Liver (tissue), 9 donors: ENCODE measurements around the gene DNAJC11. TPM values are rescaled to one million over a fixed set of nuclear protein-coding genes. Genes with fewer than 3 reads are reported as not detected.

Experiments
- DNase-seq: peaks from one replicate; pipeline ENCODE4 v3.0.0-alpha.2; 2017; ENCODE audit warnings: low spot score
- H3K27ac ChIP-seq, 2 donors: one replicate each; pipeline ENCODE4 v1.7.0; 2013; ENCODE audit warnings: inconsistent platforms in 2 of 2, low read length in 2 of 2, control low read depth in 1 of 2, low read depth in 1 of 2, mild to moderate bottlenecking in 1 of 2
- H3K27me3 ChIP-seq, 4 donors: one replicate each; pipeline versions ENCODE4 v1.6.1 to v1.7.0; 2013; ENCODE audit warnings: low read length in 3 of 4, inconsistent platforms in 1 of 4, mild to moderate bottlenecking in 1 of 4, moderate library complexity in 1 of 4; ENCODE audit not compliant: control insufficient read depth in 4 of 4, insufficient read depth in 4 of 4
- H3K36me3 ChIP-seq, 4 donors: one replicate each; pipeline versions ENCODE4 v1.6.1 to v1.7.0; 2013; ENCODE audit warnings: low read length in 3 of 4, mild to moderate bottlenecking in 3 of 4, low read depth in 1 of 4, moderate library complexity in 1 of 4; ENCODE audit not compliant: control insufficient read depth in 4 of 4, insufficient read depth in 3 of 4
- H3K4me1 ChIP-seq, 4 donors: one replicate each; pipeline versions ENCODE4 v1.6.1 to v1.7.0; 2013; ENCODE audit warnings: low read length in 3 of 4, mild to moderate bottlenecking in 3 of 4, moderate library complexity in 1 of 4; ENCODE audit not compliant: control insufficient read depth in 4 of 4, insufficient read depth in 4 of 4
- H3K4me3 ChIP-seq, 3 donors: one replicate each; pipeline versions ENCODE4 v1.6.1 to v1.7.0; 2013; ENCODE audit warnings: low read length in 3 of 3, control low read depth in 1 of 3, low read depth in 1 of 3, mild to moderate bottlenecking in 1 of 3
- H3K9ac ChIP-seq, 2 donors: one replicate each; pipeline ENCODE4 v1.7.0; 2013; ENCODE audit warnings: low read length in 2 of 2, mild to moderate bottlenecking in 2 of 2, moderate library complexity in 2 of 2, control low read depth in 1 of 2, low read depth in 1 of 2
- H3K9me3 ChIP-seq, 4 donors: one replicate each; pipeline versions ENCODE4 v1.6.1 to v1.7.0; 2013; ENCODE audit warnings: low read length in 3 of 4; ENCODE audit not compliant: control insufficient read depth in 4 of 4
- CTCF ChIP-seq: fragments of 150-350 bp; IDR thresholded peaks from 2 replicates; pipeline ENCODE4 v1.5.1; 2017; ENCODE audit warnings: improper control_type of control experiment, low read depth, low read length; ENCODE audit not compliant: missing input control
- EGR1 ChIP-seq, 2 donors: IDR thresholded peaks; 2 replicates each; pipeline ENCODE4 v1.6.1; 2016 to 2018; ENCODE audit warnings: antibody characterized with exemption in 2 of 2, low read depth in 2 of 2
- FOXA2 ChIP-seq: IDR thresholded peaks from 2 replicates; pipeline ENCODE4 v1.6.1; 2016; ENCODE audit warnings: antibody characterized with exemption
- GABPA ChIP-seq, 2 donors: IDR thresholded peaks in 1 of 2; conservative IDR thresholded peaks in 1 of 2; 2 replicates each; pipeline ENCODE4 v1.6.1; 2016; ENCODE audit warnings: antibody characterized with exemption in 2 of 2, mild to moderate bottlenecking in 1 of 2, moderate library complexity in 1 of 2
- HNF4A ChIP-seq, 2 donors: conservative IDR thresholded peaks; 2 replicates each; pipeline ENCODE4 v1.6.1; 2016; ENCODE audit warnings: antibody characterized with exemption in 2 of 2, mild to moderate bottlenecking in 2 of 2
- HNF4G ChIP-seq: IDR thresholded peaks from 2 replicates; pipeline ENCODE4 v1.6.1; 2016; ENCODE audit warnings: antibody characterized with exemption
- JUND ChIP-seq, 2 donors: IDR thresholded peaks; 2 replicates each; pipeline ENCODE4 v1.6.1; 2016; ENCODE audit warnings: antibody characterized with exemption in 2 of 2
- REST ChIP-seq: IDR thresholded peaks from 2 replicates; pipeline ENCODE4 v1.6.1; 2016; ENCODE audit warnings: antibody characterized with exemption, mild to moderate bottlenecking
- RXRA ChIP-seq, 2 donors: IDR thresholded peaks; 2 replicates each; pipeline ENCODE4 v1.6.1; 2017 to 2018; ENCODE audit warnings: antibody characterized with exemption in 2 of 2, mild to moderate bottlenecking in 1 of 2
- SP1 ChIP-seq: IDR thresholded peaks from 2 replicates; pipeline ENCODE4 v1.6.1; 2018; ENCODE audit warnings: antibody characterized with exemption, mild to moderate bottlenecking
- YY1 ChIP-seq: IDR thresholded peaks from 2 replicates; pipeline ENCODE4 v1.6.1; 2016; ENCODE audit warnings: antibody characterized with exemption, mild to moderate bottlenecking
- ZBTB33 ChIP-seq: IDR thresholded peaks from 2 replicates; pipeline ENCODE4 v1.6.1; 2016; ENCODE audit warnings: antibody characterized with exemption
- WGBS: extraction: QIAGEN DNeasy Blood & Tissue Kit; methylation state at CpG from one replicate; pipeline ENCODE4 v1.1.7; 2013; 5-methylcytosine and 5-hydroxymethylcytosine counted together
- polyA plus RNA-seq, 2 donors: library from polyadenylated mRNA; stranded (reverse) in 1 of 2; unstranded in 1 of 2; fragments of 200-250 nt in 1 of 2; fragments of >200 nt in 1 of 2; fragmentation: Nextera tagmentation in 1 of 2; extraction: Ambion mirVana in 1 of 2; gene quantifications; one replicate each; pipeline versions ENCODE4 v1.2.1 to v1.2.3, GENCODE V29; 2013 to 2015
- total RNA-seq, 2 donors: library from RNA; depleted of rRNA; stranded (reverse); fragments of >200 nt; gene quantifications; one replicate each; pipeline ENCODE4 v1.2.3, GENCODE V29; 2014
- TF ChIP-seq, protein P1 (sequence below): IDR thresholded peaks from 2 replicates; pipeline ENCODE4 v1.6.1; 2016; ENCODE audit warnings: antibody characterized with exemption
- TF ChIP-seq, protein P2 (sequence below): IDR thresholded peaks from 2 replicates; pipeline ENCODE4 v1.6.1; 2016; ENCODE audit warnings: antibody characterized with exemption
- donor health status: healthy.
- donor health status: healthy.
- donor health status: healthy.
- donor health status: healthy.
- donor health status: healthy.

Gene DNAJC11
- total and polyA plus RNA-seq, 4 donors: 16.5 to 36.1 (median 23.8) TPM

- no peak overlapping the region for H3K9ac ChIP-seq
- WGBS: 89% methylated on average over 7 of the region's 7 CpGs
- no peaks in the 10 kb centered on the region for H3K9me3 ChIP-seq
- DNase-seq: no peak
- peaks cover 0 to 28% (median 6%) of the 10 kb centered on the region in 4 donors for H3K36me3 ChIP-seq
- no peak overlapping the region for H3K4me3 ChIP-seq
- no peaks in the 10 kb centered on the region for H3K27me3 ChIP-seq
- no peaks in the 10 kb centered on the region for H3K4me1 ChIP-seq
- TF ChIP-seq YY1: no peak
- TF ChIP-seq JUND (IDR thresholded peaks at IDR 0.05): no peak
- TF ChIP-seq, protein P1, sequence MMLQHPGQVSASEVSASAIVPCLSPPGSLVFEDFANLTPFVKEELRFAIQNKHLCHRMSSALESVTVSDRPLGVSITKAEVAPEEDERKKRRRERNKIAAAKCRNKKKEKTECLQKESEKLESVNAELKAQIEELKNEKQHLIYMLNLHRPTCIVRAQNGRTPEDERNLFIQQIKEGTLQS: no peak
- no peak for TF ChIP-seq HNF4A (conservative IDR thresholded peaks at IDR 0.05)
- TF ChIP-seq REST: no peak
- TF ChIP-seq GABPA (IDR thresholded peaks at IDR 0.05 in 1 of 2, conservative IDR thresholded peaks at IDR 0.05 in 1 of 2): no peak
- TF ChIP-seq, protein P2, sequence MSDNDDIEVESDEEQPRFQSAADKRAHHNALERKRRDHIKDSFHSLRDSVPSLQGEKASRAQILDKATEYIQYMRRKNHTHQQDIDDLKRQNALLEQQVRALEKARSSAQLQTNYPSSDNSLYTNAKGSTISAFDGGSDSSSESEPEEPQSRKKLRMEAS: no peak
- no peak for TF ChIP-seq FOXA2
- TF ChIP-seq HNF4G: no peak
- TF ChIP-seq SP1: no peak
- H3K27ac ChIP-seq: no peak overlapping the region
These were observed 41.1 kb downstream of the DNAJC11 start for GRCh38 chr1:6660415-6661049.

DNA sequence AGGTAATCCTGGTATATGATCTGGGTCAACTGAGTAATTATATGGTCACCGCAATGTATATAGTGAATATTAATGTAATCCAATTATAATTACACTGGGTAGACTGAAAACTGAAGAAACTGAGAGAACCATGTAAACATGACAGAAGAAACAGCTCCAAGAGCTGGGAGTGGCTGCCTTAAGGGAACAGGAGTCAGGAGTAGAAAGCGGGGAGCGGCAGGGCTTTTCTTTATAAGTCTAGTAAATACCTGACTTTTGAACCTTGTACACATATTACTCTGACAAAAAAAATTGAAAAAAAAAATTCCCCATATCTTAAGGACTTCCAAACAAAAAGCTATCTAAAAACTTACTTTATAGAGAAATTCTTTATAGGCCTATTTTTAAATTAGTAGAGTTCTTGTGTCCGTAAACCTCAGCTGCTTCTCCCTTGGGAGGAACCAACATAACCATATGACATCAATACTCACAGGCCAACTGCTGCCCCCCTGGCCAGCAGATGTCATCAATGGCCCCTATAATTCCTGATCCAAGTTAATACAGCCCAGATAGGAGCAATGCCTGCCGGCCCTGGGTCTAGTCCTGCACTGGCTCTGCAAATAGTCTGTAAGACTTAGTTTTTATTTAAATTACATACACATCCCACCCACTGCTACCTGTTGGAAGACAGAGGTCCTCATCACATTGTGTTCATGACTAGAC is 43.1 kb downstream of the DNAJC11 start:
- H3K9me3 ChIP-seq: no peaks in the 10 kb centered on the region
- H3K27me3 ChIP-seq: no peaks in the 10 kb centered on the region
- H3K4me3 ChIP-seq: no peak overlapping the region
- DNase-seq: no peak
- no peak overlapping the region for H3K27ac ChIP-seq
- TF ChIP-seq GABPA (IDR thresholded peaks at IDR 0.05 in 1 of 2, conservative IDR thresholded peaks at IDR 0.05 in 1 of 2): no peak
- TF ChIP-seq HNF4G: no peak
- TF ChIP-seq, protein P2: no peak
- no peak for TF ChIP-seq HNF4A (conservative IDR thresholded peaks at IDR 0.05)
- no peak for TF ChIP-seq SP1
- no peak for TF ChIP-seq YY1
- no peak for TF ChIP-seq ZBTB33
- no peak for TF ChIP-seq RXRA (IDR thresholded peaks at IDR 0.05)
- no peak for TF ChIP-seq REST
- TF ChIP-seq, protein P1: no peak
- TF ChIP-seq JUND (IDR thresholded peaks at IDR 0.05): no peak
- no peak for TF ChIP-seq FOXA2
- TF ChIP-seq EGR1 (IDR thresholded peaks at IDR 0.05; ENCODE audit: low read depth in 2 of 2): no peak
- TF ChIP-seq CTCF: no peak
- no peaks in the 10 kb centered on the region for H3K4me1 ChIP-seq
- H3K36me3 ChIP-seq: peaks cover 3 to 22% (median 6%) of the 10 kb centered on the region in 4 donors
- 91% methylated on average over 5 of the region's 5 CpGs for WGBS
- no peak overlapping the region for H3K9ac ChIP-seq
